PC-3 (cell line): ENCODE measurements around the gene CNIH4.

Experiments used
- EZH2phosphoT487 ChIP-seq: fragments of 300-600 bp; sonication (generic); IDR thresholded peaks from 2 replicates; pipeline ENCODE4 v1.6.1; 2018; ENCODE audit warnings: mild to moderate bottlenecking, antibody characterized with exemption, low read length, borderline replicate concordance
- TF ChIP-seq, protein P1 (sequence below): fragments of 300-600 bp; sonication (generic); conservative IDR thresholded peaks from 2 replicates; pipeline ENCODE4 v1.5.1; 2017; ENCODE audit warnings: antibody characterized with exemption, low read depth, mild to moderate bottlenecking, low read length

DNA sequence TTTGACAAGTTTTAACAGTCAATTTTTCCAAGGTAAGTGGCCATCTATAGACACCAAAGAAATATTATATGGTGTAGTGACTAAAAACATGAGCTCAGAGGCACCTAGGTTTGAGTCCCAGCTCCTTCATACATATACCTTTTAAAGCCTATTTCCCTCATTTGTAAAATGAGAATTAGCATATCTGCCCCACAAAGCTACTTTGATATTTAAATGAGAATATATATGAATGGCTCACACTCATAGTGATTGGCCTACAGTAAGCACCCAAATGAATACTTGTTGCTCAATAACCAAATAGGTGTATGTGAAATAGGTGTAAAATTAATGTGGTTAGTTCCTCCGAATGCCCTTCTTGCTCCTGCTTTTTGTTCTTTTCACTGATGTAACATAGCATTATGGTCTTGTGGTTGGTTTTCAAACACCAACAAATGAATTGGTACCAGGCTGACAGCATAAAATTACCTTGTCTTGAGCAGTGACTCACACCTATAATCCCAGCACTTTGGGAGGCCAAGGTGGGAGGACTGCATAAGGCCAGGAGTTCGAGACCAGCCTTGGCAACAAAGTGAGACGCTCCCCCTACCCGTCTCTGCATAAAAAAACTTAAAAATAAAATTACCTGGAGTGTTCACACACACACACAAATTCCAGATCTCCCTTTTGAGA is 25.3 kb downstream of the CNIH4 start:
- TF ChIP-seq, protein P1, sequence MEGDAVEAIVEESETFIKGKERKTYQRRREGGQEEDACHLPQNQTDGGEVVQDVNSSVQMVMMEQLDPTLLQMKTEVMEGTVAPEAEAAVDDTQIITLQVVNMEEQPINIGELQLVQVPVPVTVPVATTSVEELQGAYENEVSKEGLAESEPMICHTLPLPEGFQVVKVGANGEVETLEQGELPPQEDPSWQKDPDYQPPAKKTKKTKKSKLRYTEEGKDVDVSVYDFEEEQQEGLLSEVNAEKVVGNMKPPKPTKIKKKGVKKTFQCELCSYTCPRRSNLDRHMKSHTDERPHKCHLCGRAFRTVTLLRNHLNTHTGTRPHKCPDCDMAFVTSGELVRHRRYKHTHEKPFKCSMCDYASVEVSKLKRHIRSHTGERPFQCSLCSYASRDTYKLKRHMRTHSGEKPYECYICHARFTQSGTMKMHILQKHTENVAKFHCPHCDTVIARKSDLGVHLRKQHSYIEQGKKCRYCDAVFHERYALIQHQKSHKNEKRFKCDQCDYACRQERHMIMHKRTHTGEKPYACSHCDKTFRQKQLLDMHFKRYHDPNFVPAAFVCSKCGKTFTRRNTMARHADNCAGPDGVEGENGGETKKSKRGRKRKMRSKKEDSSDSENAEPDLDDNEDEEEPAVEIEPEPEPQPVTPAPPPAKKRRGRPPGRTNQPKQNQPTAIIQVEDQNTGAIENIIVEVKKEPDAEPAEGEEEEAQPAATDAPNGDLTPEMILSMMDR = no peak
- no peak for TF ChIP-seq EZH2phosphoT487
